GM18507 (cell line): ENCODE measurements around the gene GPLD1.
"Not testable (repeated sequence)": the region's sequence is repeated elsewhere in the genome, so short reads cannot be mapped to it uniquely, and the experiment has no call there.

Source experiments
- DNase-seq: peaks from one replicate; pipeline ENCODE4 v3.0.0; 2011; ENCODE audit warnings: low read depth; ENCODE audit not compliant: insufficient read length; ENCODE audit errors: extremely low spot score
- FAIRE-seq: peaks from 2 replicates; lab custom pipeline; 2011; peaks lifted over from hg19 to GRCh38; lab: Jason Lieb, UNC

The GPLD1 gene

GRCh38 chr6:24489470-24489869 is at the start of gene GPLD1:
GPLD1 (minus strand) TSS chr6:24489578; CDS start chr6:24489511, 67 bp downstream.
- FAIRE-seq (no peak), DNase-seq (no peak)

GRCh38 chr6:24537771-24538385 is 48.5 kb upstream of the GPLD1 start:
- DNase-seq (no peak), FAIRE-seq (no peak)

GRCh38 chr6:24537082-24537699 is 47.8 kb upstream of the GPLD1 start:
- FAIRE-seq (no peak), DNase-seq (no peak)

- no peak for DNase-seq
- FAIRE-seq = no peak
These were observed 47.1 kb upstream of the GPLD1 start for GRCh38 chr6:24536466-24536865.

GRCh38 chr6:24535210-24535609 is 45.8 kb upstream of the GPLD1 start:
- no peak for FAIRE-seq

GRCh38 chr6:24534329-24534728 is 45.0 kb upstream of the GPLD1 start:
- no peak for FAIRE-seq
- no peak for DNase-seq

More at GRCh38 chr6:24535210-24535609, 45.8 kb upstream of the GPLD1 start:
- no peak for DNase-seq

GRCh38 chr6:24529985-24530384 is 40.6 kb upstream of the GPLD1 start:
- FAIRE-seq = no peak
- no peak for DNase-seq

GRCh38 chr6:24524805-24525204 is 35.4 kb upstream of the GPLD1 start:
- peak; percentile 85 for FAIRE-seq
- DNase-seq = no peak

GRCh38 chr6:24524329-24524728 is 35.0 kb upstream of the GPLD1 start:
- FAIRE-seq = no peak
- no peak for DNase-seq

GRCh38 chr6:24522228-24523176 is 33.1 kb upstream of the GPLD1 start:
- peak; percentile 85 for FAIRE-seq

GRCh38 chr6:24520929-24521546 is 31.7 kb upstream of the GPLD1 start:
- peak; percentile 79 for FAIRE-seq
- DNase-seq = no peak

More at GRCh38 chr6:24522228-24523176, 33.1 kb upstream of the GPLD1 start:
- no peak for DNase-seq

GRCh38 chr6:24517659-24518543 is 28.5 kb upstream of the GPLD1 start:
- no peak for DNase-seq
- FAIRE-seq = peak; percentile 88

GRCh38 chr6:24513602-24514001 is 24.2 kb upstream of the GPLD1 start:
- no peak for FAIRE-seq

GRCh38 chr6:24511976-24512375 is 22.6 kb upstream of the GPLD1 start:
- DNase-seq, FAIRE-seq: not testable (repeated sequence)

More at GRCh38 chr6:24513602-24514001, 24.2 kb upstream of the GPLD1 start:
- DNase-seq = no peak

- DNase-seq = no peak
- no peak for FAIRE-seq
These were observed 17.6 kb upstream of the GPLD1 start for GRCh38 chr6:24506814-24507520.

- FAIRE-seq (no peak), DNase-seq (no peak)
These were observed 15.5 kb upstream of the GPLD1 start for GRCh38 chr6:24504649-24505586.

GRCh38 chr6:24504287-24504648 is 14.9 kb upstream of the GPLD1 start:
- DNase-seq (no peak), FAIRE-seq (no peak)
